ENCODE measurements around the gene CPLANE2.

CPLANE2 gene, protein sequence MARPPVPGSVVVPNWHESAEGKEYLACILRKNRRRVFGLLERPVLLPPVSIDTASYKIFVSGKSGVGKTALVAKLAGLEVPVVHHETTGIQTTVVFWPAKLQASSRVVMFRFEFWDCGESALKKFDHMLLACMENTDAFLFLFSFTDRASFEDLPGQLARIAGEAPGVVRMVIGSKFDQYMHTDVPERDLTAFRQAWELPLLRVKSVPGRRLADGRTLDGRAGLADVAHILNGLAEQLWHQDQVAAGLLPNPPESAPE

DNA sequence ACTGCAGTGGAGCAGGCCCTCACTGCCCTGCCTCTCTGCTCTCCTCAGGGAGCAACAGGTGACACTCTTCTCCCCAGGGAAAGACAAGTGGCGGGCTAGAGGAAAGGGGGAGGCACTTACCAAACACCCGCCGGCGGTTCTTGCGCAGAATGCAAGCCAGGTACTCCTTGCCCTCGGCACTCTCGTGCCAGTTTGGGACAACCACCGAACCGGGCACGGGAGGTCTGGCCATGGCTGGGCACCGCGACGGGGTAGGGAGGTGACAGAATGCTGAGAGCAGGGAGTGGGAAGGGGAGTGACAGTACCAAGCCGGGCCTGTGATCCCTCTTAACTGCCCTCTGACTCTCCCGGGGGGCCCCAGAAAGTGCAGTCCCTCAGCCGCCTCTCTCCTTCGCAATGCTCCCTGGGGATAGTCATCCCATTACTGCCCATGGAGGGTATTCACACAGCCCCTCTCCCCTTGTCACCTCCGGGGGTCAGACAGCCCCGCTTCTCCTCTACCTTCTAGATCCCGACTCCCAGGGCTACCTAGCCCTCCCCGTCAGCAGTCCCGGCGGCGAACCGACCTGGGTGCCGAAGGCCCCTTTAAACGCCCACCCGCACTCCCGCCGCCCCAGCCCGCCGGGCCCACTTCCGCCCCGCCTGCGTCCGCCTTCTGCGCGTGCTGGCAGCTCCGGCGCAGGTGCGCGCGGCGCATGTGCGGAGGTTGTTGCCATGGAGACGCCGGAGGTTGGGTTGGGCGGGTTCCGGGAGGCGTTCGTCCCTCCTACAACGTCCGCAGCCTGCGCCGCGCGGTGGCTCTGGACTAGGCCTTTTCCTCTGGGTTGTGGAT is at the start of gene CPLANE2:
Gene CPLANE2 (minus strand): TSS at position 673 of the 832 bp plus-strand sequence. CDS start 441 bp downstream, at position 232.
- peak; percentile 92 for DNase-seq (ENCODE audit: low read depth)
- peak within 1 kb of the TSS; percentile 73 for H3K4me3 ChIP-seq (replicated peaks; ENCODE audit: low read depth, low read length)
- TF ChIP-seq, protein P1, sequence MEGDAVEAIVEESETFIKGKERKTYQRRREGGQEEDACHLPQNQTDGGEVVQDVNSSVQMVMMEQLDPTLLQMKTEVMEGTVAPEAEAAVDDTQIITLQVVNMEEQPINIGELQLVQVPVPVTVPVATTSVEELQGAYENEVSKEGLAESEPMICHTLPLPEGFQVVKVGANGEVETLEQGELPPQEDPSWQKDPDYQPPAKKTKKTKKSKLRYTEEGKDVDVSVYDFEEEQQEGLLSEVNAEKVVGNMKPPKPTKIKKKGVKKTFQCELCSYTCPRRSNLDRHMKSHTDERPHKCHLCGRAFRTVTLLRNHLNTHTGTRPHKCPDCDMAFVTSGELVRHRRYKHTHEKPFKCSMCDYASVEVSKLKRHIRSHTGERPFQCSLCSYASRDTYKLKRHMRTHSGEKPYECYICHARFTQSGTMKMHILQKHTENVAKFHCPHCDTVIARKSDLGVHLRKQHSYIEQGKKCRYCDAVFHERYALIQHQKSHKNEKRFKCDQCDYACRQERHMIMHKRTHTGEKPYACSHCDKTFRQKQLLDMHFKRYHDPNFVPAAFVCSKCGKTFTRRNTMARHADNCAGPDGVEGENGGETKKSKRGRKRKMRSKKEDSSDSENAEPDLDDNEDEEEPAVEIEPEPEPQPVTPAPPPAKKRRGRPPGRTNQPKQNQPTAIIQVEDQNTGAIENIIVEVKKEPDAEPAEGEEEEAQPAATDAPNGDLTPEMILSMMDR (IDR thresholded peaks at IDR 0.05; ENCODE audit: low read length, missing control alignments) = no peak

DNA sequence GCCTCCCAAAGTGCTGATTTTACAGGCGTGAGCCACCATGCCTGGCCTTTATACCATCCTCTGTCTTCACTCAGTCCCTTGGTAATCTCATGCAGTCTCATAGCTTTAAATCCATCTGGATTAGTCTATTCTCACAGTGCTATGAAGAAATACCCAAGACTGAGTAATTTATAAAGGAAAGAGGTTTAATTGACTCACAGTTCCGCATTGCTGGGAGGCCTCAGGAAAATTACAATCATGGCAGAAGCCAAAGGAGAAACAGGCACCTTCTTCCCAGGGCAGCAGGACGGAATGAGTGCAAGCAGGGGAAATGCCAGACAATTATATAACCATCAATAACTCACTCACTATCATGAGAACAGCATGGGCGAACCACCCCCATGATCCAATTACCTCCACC is 49.1 kb upstream of the CPLANE2 start:
- H3K4me3 ChIP-seq (replicated peaks; ENCODE audit: low read depth, low read length) = no peak overlapping the region
- DNase-seq (ENCODE audit: low read depth) = no peak
- TF ChIP-seq, protein P1 (IDR thresholded peaks at IDR 0.05; ENCODE audit: low read length, missing control alignments) = no peak

DNA sequence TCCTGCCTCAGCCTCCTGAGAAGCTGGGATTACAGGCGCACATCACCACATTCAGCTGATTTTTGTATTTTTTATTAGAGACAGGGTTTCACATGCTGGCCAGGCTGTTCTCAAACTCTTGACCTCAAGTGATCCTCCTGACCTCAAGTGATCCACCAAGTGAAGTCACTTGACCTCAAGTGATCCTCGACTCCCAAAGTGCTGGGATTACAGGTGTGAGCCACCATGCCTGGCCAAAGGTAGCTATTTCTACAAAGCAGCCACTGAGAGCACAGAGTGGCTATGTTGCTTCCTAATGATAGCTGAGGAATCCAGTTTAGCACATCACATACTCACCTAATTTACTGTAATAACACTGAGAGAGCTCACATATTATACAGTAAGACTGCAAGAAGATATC is 44.8 kb upstream of the CPLANE2 start:
- no peak overlapping the region for H3K4me3 ChIP-seq (replicated peaks; ENCODE audit: low read depth, low read length)
- TF ChIP-seq, protein P1 (IDR thresholded peaks at IDR 0.05; ENCODE audit: low read length, missing control alignments) = no peak
- DNase-seq (ENCODE audit: low read depth) = no peak

DNA sequence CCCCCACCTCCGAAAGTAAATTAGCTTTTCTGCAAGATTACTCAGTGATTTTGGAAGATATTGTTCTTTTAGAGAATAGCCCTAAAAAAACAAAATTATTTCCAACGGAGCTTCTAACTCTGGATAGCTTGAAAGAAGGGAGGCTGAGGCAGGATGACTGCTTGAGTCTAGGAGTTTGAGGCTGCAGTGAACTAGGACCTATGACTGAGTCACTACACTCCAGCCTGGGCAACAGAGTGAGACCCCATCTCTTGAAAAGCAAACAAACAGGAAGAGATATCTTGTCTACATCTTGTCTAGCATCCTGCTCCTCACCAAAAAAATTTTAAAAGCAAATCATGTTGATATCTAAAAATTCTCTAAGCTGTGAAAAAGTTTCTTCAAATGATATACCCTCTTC is 42.2 kb upstream of the CPLANE2 start:
- DNase-seq (ENCODE audit: low read depth) = no peak
- H3K4me3 ChIP-seq (replicated peaks; ENCODE audit: low read depth, low read length) = no peak overlapping the region
- TF ChIP-seq, protein P1 (IDR thresholded peaks at IDR 0.05; ENCODE audit: low read length, missing control alignments) = no peak

DNA sequence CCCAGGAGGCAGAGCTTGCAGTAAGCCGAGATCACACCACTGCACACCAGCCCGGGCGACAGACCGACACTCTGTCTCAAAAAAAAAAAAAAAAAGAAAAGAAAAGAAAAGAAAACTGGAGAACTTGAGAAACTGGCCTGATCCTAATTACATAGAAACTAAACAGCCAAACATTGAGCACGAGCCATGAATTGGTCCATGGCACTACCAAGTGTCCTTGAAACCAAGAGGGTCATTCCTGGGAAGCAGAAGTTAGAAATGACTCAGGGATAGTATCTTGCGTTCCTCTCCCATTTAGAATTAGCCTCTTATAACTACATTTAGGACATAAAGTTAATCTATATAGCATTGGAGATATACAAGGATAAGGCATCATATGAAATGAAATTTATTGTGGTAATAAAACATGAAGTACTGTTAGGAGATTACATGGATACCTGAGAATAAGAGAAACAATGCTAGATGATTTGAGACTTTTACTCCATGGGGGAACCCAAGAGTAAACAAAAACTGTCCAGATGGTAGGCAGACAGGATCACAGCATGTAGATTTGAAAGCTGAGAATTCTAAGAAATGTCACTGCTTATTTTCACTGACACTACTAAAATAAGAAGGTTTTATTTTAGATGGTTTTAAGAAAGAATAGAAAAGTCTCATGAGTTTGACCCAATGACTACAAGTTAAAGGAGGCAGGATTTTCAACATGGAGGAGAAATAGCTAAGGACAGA is 39.5 kb upstream of the CPLANE2 start:
- H3K4me3 ChIP-seq (replicated peaks; ENCODE audit: low read depth, low read length) = no peak overlapping the region
- DNase-seq (ENCODE audit: low read depth) = no peak
- TF ChIP-seq, protein P1 (IDR thresholded peaks at IDR 0.05; ENCODE audit: low read length, missing control alignments) = no peak

DNA sequence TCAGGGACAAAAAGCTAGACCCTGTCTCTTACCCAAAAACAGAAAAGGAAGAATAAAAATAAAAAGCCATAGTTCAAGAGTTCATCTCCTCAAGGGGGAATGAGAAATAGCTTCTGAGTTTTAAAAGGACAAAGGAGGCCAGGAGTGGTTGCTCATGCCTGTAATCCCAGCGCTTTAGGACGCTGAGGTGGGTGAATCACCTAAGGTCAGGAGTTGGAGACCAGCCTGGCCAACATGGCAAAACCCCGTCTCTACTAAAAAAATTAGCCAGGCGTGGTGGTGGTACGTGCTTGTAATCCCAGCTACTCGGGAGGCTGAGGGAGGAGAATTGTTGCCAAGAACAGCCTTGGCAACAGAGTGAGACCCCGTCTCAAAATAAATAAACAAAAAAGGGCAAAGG is 38.6 kb upstream of the CPLANE2 start:
- no peak for DNase-seq (ENCODE audit: low read depth)
- TF ChIP-seq, protein P1 (IDR thresholded peaks at IDR 0.05; ENCODE audit: low read length, missing control alignments) = no peak
- no peak overlapping the region for H3K4me3 ChIP-seq (replicated peaks; ENCODE audit: low read depth, low read length)
